Smooth muscle cell (in vitro differentiated cells): ENCODE measurements around the gene CDCP2. TPM values are rescaled to one million over a fixed set of nuclear protein-coding genes. Genes with fewer than 3 reads are reported as not detected.

Experiments
- DNase-seq: peaks from one replicate; lab custom pipeline; 2025; ENCODE audit not compliant: unreplicated experiment; lab: John Stamatoyannopoulos, UW
- H2AFZ ChIP-seq: fragments of 200-600 bp; sonication (generic); 2 replicates; pipeline ENCODE4 v1.6.0; 2016; ENCODE audit warnings: antibody characterized with exemption, low read depth, mild to moderate bottlenecking
- H3F3A ChIP-seq: fragments of 200-600 bp; sonication (generic); 2 replicates; pipeline ENCODE4 v1.6.0; 2017; ENCODE audit warnings: antibody characterized with exemption, low read depth
- H3K27ac ChIP-seq: fragments of 200-600 bp; sonication (generic); 2 replicates; pipeline ENCODE4 v1.5.1; 2016; ENCODE audit warnings: low read depth, mild to moderate bottlenecking
- H3K27me3 ChIP-seq: fragments of 200-600 bp; sonication (generic); 2 replicates; pipeline ENCODE4 v1.6.1; 2016; ENCODE audit warnings: low read depth, mild to moderate bottlenecking
- H3K36me3 ChIP-seq: fragments of 200-600 bp; sonication (generic); 2 replicates; pipeline ENCODE4 v1.5.1; 2016; ENCODE audit warnings: low read depth
- H3K4me1 ChIP-seq: fragments of 200-600 bp; sonication (generic); 2 replicates; pipeline ENCODE4 v1.5.1; 2016; ENCODE audit warnings: low read depth
- H3K4me2 ChIP-seq: fragments of 200-600 bp; sonication (generic); 2 replicates; pipeline ENCODE4 v1.6.0; 2016; ENCODE audit warnings: mild to moderate bottlenecking
- H3K4me3 ChIP-seq: fragments of 200-600 bp; sonication (generic); 2 replicates; pipeline ENCODE4 v1.5.1; 2016; ENCODE audit warnings: mild to moderate bottlenecking
- H3K79me2 ChIP-seq: fragments of 200-600 bp; sonication (generic); 2 replicates; pipeline ENCODE4 v1.6.0; 2016; ENCODE audit warnings: low read depth, mild to moderate bottlenecking
- H3K9ac ChIP-seq: fragments of 200-600 bp; sonication (generic); 2 replicates; pipeline ENCODE4 v1.6.0; 2016; ENCODE audit warnings: low read depth
- H3K9me3 ChIP-seq: fragments of 200-600 bp; sonication (generic); replicated peaks from 2 replicates; pipeline ENCODE4 v1.5.1; 2016; ENCODE audit warnings: low read depth
- H4K20me1 ChIP-seq: fragments of 200-600 bp; sonication (generic); 2 replicates; pipeline ENCODE4 v1.6.0; 2016; ENCODE audit warnings: low read depth
- CTCF ChIP-seq: fragments of 200-600 bp; sonication (generic); IDR thresholded peaks from 2 replicates; pipeline ENCODE4 v1.5.1; 2017; ENCODE audit warnings: borderline replicate concordance, mild to moderate bottlenecking, antibody characterized with exemption; ENCODE audit not compliant: insufficient read depth, poor library complexity, severe bottlenecking
- WGBS: methylation state at CpG from one replicate; pipeline ENCODE4 v1.1.7; 2016; ENCODE audit warnings: low lambda C conversion rate; 5-methylcytosine and 5-hydroxymethylcytosine counted together
- polyA plus RNA-seq: library from polyadenylated mRNA; unstranded; fragments of >200 nt; fragmentation: Nextera tagmentation; extraction: Ambion mirVana; gene quantifications from 2 replicates; pipeline ENCODE4 v1.2.1, GENCODE V29; 2016
- total RNA-seq: library from RNA; depleted of rRNA; stranded (reverse); fragments of >200 nt; gene quantifications from 2 replicates; pipeline ENCODE4 v1.2.3, GENCODE V29; 2014

Gene CDCP2
- total and polyA plus RNA-seq, 2 experiments from 2014 or later: not detected

GRCh38 chr1:54125386-54126070, 27.3 kb downstream of the CDCP2 start:
- no peaks in the 10 kb centered on the region for H3F3A ChIP-seq
- no peak overlapping the region for H2AFZ ChIP-seq
- H4K20me1 ChIP-seq: no peaks in the 10 kb centered on the region
- no peak overlapping the region for H3K4me2 ChIP-seq
- DNase-seq: no peak
- H3K4me3 ChIP-seq: no peak overlapping the region
- H3K27ac ChIP-seq: no peak overlapping the region
- H3K9ac ChIP-seq: no peak overlapping the region
- 85% methylated on average over 8 of the region's 8 CpGs for WGBS
- H3K9me3 ChIP-seq: no peaks in the 10 kb centered on the region
- H3K36me3 ChIP-seq: no peaks in the 10 kb centered on the region
- no peaks in the 10 kb centered on the region for H3K79me2 ChIP-seq
- H3K4me1 ChIP-seq: peaks cover 5% of the 10 kb centered on the region
- H3K27me3 ChIP-seq: no peaks in the 10 kb centered on the region
- TF ChIP-seq CTCF: no peak

GRCh38 chr1:54124906-54125305, 27.9 kb downstream of the CDCP2 start:
- Histone ChIP-seq H3K4me1 (peaks cover 5% of the 10 kb centered on the region), H3K27ac (no peak overlapping the region), H3K27me3 (no peaks in the 10 kb centered on the region), H4K20me1 (no peaks in the 10 kb centered on the region), H3K9ac (no peak overlapping the region), H3K4me2 (no peak overlapping the region), H3K36me3 (no peaks in the 10 kb centered on the region), H3F3A (peaks cover 2% of the 10 kb centered on the region), H3K4me3 (no peak overlapping the region), H2AFZ (no peak overlapping the region), H3K9me3 (no peaks in the 10 kb centered on the region), H3K79me2 (no peaks in the 10 kb centered on the region)
- no peak for TF ChIP-seq CTCF
- no peak for DNase-seq
- 96% methylated on average over 6 of the region's 7 CpGs for WGBS

GRCh38 chr1:54124472-54124871, 28.3 kb downstream of the CDCP2 start:
- Histone ChIP-seq H3K4me2 (no peak overlapping the region), H3K79me2 (no peaks in the 10 kb centered on the region), H4K20me1 (no peaks in the 10 kb centered on the region), H3K4me3 (no peak overlapping the region), H3K4me1 (peaks cover 5% of the 10 kb centered on the region), H3K9ac (no peak overlapping the region), H3K9me3 (no peaks in the 10 kb centered on the region), H3K36me3 (no peaks in the 10 kb centered on the region), H3F3A (peaks cover 6% of the 10 kb centered on the region), H3K27ac (no peak overlapping the region), H2AFZ (no peak overlapping the region), H3K27me3 (no peaks in the 10 kb centered on the region)
- 72% methylated on average over 8 of the region's 9 CpGs for WGBS
- no peak for DNase-seq
- TF ChIP-seq CTCF: no peak

- H3K36me3 ChIP-seq: no peaks in the 10 kb centered on the region
- H3K4me3 ChIP-seq: no peak overlapping the region
- H3K4me2 ChIP-seq: no peak overlapping the region
- DNase-seq: no peak
- no peak overlapping the region for H3K9ac ChIP-seq
- 96% methylated on average over 8 of the region's 8 CpGs for WGBS
- H2AFZ ChIP-seq: no peak overlapping the region
- H3F3A ChIP-seq: peaks cover 6% of the 10 kb centered on the region
- no peaks in the 10 kb centered on the region for H3K27me3 ChIP-seq
- no peaks in the 10 kb centered on the region for H3K79me2 ChIP-seq
- peaks cover 5% of the 10 kb centered on the region for H3K4me1 ChIP-seq
- TF ChIP-seq CTCF: no peak
- no peak overlapping the region for H3K27ac ChIP-seq
- H4K20me1 ChIP-seq: no peaks in the 10 kb centered on the region
- no peaks in the 10 kb centered on the region for H3K9me3 ChIP-seq
These were observed 29.8 kb downstream of the CDCP2 start for GRCh38 chr1:54122992-54123391.
